ENCODE measurements around the gene AMFR. TPM values are rescaled to one million over a fixed set of nuclear protein-coding genes. Genes with fewer than 3 reads are reported as not detected.

Gene AMFR
- total and polyA plus RNA-seq, 4 donors: 39.5 to 86.1 (median 61.2) TPM

DNA sequence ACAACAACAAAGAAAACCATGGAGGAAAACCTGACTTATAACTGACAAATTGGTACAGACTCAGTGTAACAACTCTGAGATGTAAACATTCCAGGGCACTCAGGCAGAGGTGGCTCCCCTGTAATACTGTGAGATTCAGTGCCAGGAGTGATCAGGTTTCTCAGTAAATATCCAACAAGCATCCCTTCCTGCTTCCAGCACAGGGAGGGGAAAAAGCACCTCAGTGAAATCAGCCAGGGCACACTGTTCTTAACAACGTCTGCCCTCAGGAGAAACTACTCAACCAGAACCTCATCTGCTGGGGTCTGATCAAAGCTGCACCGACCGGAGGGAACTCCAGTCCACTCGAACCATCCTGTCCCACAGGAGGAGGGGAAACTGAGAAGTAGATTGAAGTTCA lies 52.3 kb downstream of the AMFR start:
- H3K27ac ChIP-seq (ENCODE audit: low read depth in 1 of 2, low read length in 1 of 2): no peak overlapping the region
- ATAC-seq (ENCODE audit: insufficient read depth, low FRiP score) (no peak), DNase-seq (peak in 1 of 3 donors; percentile 36)
- no peak overlapping the region for H3K9ac ChIP-seq (ENCODE audit: insufficient read depth in 1 of 2, low read length in 2 of 2)
- H3K27me3 ChIP-seq (ENCODE audit: control insufficient read depth in 3 of 3, insufficient read depth in 3 of 3, low read length in 2 of 3): no peaks in the 10 kb centered on the region
- no peak overlapping the region for H3K4me3 ChIP-seq
- WGBS, 2 donors: 84 to 88% methylated on average over 4 of the region's 4 CpGs
- TF ChIP-seq, protein P1, sequence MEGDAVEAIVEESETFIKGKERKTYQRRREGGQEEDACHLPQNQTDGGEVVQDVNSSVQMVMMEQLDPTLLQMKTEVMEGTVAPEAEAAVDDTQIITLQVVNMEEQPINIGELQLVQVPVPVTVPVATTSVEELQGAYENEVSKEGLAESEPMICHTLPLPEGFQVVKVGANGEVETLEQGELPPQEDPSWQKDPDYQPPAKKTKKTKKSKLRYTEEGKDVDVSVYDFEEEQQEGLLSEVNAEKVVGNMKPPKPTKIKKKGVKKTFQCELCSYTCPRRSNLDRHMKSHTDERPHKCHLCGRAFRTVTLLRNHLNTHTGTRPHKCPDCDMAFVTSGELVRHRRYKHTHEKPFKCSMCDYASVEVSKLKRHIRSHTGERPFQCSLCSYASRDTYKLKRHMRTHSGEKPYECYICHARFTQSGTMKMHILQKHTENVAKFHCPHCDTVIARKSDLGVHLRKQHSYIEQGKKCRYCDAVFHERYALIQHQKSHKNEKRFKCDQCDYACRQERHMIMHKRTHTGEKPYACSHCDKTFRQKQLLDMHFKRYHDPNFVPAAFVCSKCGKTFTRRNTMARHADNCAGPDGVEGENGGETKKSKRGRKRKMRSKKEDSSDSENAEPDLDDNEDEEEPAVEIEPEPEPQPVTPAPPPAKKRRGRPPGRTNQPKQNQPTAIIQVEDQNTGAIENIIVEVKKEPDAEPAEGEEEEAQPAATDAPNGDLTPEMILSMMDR (IDR thresholded peaks at IDR 0.05; ENCODE audit: control extremely low read depth, extremely low read depth): no peak
- H3K9me3 ChIP-seq (ENCODE audit: control insufficient read depth in 4 of 4, insufficient read depth in 3 of 4, low read length in 3 of 4): no peaks in the 10 kb centered on the region
- peaks cover 5 to 20% (median 11%) of the 10 kb centered on the region in 4 donors for H3K36me3 ChIP-seq (ENCODE audit: control insufficient read depth in 4 of 4, insufficient read depth in 4 of 4, low read length in 4 of 4)
- H3K4me1 ChIP-seq (ENCODE audit: control insufficient read depth in 5 of 5, insufficient read depth in 5 of 5, low read length in 5 of 5): peaks cover 2 to 32% (median 12%) of the 10 kb centered on the region in 5 donors

DNA sequence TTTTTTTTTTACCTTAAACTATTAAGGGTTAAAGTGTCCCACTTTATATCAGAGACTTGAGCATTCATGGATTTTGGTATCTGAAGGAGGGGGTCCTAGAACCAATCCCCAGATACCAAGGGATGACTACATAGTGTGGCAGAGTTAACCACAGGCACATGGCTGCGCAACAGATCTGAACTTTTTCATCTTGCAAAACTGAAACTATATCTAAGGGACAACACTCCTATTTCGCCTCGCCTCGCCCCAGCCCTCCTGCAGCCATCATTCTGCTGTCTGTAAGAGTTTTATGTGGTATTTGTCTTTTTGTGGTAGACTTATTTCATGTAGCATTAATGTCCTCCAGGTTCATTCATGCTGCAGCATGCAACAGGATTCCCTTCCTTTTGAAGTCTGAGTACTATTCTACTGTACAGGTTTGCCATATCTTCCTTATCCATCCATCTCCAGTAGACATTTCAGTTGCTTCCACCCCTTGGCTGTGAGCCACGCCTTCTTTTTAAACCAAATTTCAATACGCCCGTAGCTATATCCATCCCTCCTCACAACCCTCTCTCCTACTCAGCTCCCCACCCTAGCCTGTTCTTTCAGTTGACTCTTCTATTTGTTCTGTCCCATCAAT lies 53.2 kb downstream of the AMFR start:
- Histone ChIP-seq H3K36me3 (ENCODE audit: control insufficient read depth in 4 of 4, insufficient read depth in 4 of 4, low read length in 4 of 4) (peaks cover 5 to 23% (median 18%) of the 10 kb centered on the region in 4 donors), H3K27me3 (ENCODE audit: control insufficient read depth in 3 of 3, insufficient read depth in 3 of 3, low read length in 2 of 3) (no peaks in the 10 kb centered on the region), H3K9ac (ENCODE audit: insufficient read depth in 1 of 2, low read length in 2 of 2) (no peak overlapping the region), H3K4me1 (ENCODE audit: control insufficient read depth in 5 of 5, insufficient read depth in 5 of 5, low read length in 5 of 5) (peaks cover 2 to 32% (median 12%) of the 10 kb centered on the region in 5 donors), H3K9me3 (ENCODE audit: control insufficient read depth in 4 of 4, insufficient read depth in 3 of 4, low read length in 3 of 4) (no peaks in the 10 kb centered on the region), H3K27ac (ENCODE audit: low read depth in 1 of 2, low read length in 1 of 2) (no peak overlapping the region), H3K4me3 (no peak overlapping the region)
- WGBS, 2 donors: 89 to 92% methylated on average over 7 of the region's 7 CpGs
- DNase-seq (no peak), ATAC-seq (ENCODE audit: insufficient read depth, low FRiP score) (no peak)
- TF ChIP-seq, protein P1 (IDR thresholded peaks at IDR 0.05; ENCODE audit: control extremely low read depth, extremely low read depth): no peak

DNA sequence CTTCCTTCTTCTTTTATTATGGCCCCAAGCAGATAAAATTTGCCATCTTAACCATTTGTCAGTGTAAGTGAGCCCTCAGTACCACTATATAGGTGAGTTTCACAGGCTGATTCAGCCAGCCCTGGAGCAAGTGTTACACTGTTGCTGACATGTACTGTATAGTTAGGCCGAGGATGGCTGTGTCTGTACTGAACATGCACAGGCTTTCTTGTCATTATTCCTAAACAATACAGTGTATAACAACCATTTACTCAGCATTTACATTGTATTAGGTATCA lies 53.7 kb downstream of the AMFR start:
- Histone ChIP-seq H3K4me1 (ENCODE audit: control insufficient read depth in 5 of 5, insufficient read depth in 5 of 5, low read length in 5 of 5) (peaks cover 2 to 32% (median 12%) of the 10 kb centered on the region in 5 donors), H3K9ac (ENCODE audit: insufficient read depth in 1 of 2, low read length in 2 of 2) (no peak overlapping the region), H3K4me3 (no peak overlapping the region), H3K27ac (ENCODE audit: low read depth in 1 of 2, low read length in 1 of 2) (no peak overlapping the region), H3K36me3 (ENCODE audit: control insufficient read depth in 4 of 4, insufficient read depth in 4 of 4, low read length in 4 of 4) (peaks cover 5 to 21% (median 21%) of the 10 kb centered on the region in 4 donors), H3K9me3 (ENCODE audit: control insufficient read depth in 4 of 4, insufficient read depth in 3 of 4, low read length in 3 of 4) (no peaks in the 10 kb centered on the region), H3K27me3 (ENCODE audit: control insufficient read depth in 3 of 3, insufficient read depth in 3 of 3, low read length in 2 of 3) (no peaks in the 10 kb centered on the region)
- no peak for DNase-seq
- 91 to 92% methylated on average over 1 of the region's 1 CpG for WGBS, 2 donors
- ATAC-seq (ENCODE audit: insufficient read depth, low FRiP score): no peak
- TF ChIP-seq, protein P1 (IDR thresholded peaks at IDR 0.05; ENCODE audit: control extremely low read depth, extremely low read depth): no peak

Measured in lung (tissue), 12 donors.